Tibial artery (tissue), 4 donors: ENCODE measurements around the gene CRYL1.

Source experiments
- DNase-seq, 2 donors: peaks; one replicate each; pipeline ENCODE4 v3.0.0-alpha.2; 2019
- H3K27ac ChIP-seq, 2 donors: fragments of 200-600 bp; sonication (generic) in 1 of 2; 1 replicate in 1 of 2; 2 replicates in 1 of 2; pipeline ENCODE4 v1.5.1; 2018 to 2019; ENCODE audit warnings: mild to moderate bottlenecking in 1 of 2
- H3K27me3 ChIP-seq, 2 donors: fragments of 200-600 bp; sonication (generic) in 1 of 2; one replicate each; pipeline versions ENCODE4 v1.5.1 to v1.6.0; 2016 to 2019
- H3K36me3 ChIP-seq, 3 donors: fragments of 200-600 bp; sonication (generic) in 2 of 3; one replicate each; pipeline ENCODE4 v1.5.1; 2016 to 2019; ENCODE audit warnings: mild to moderate bottlenecking in 2 of 3
- H3K4me1 ChIP-seq, 4 donors: fragments of 200-600 bp; sonication (generic) in 2 of 4; 1 replicate in 3 of 4; 2 replicates in 1 of 4; pipeline ENCODE4 v1.5.1; 2016 to 2019
- H3K4me3 ChIP-seq, 2 donors: fragments of 200-600 bp; sonication (generic) in 1 of 2; 1 replicate in 1 of 2; 2 replicates in 1 of 2; pipeline ENCODE4 v1.5.1; 2018 to 2019; ENCODE audit warnings: mild to moderate bottlenecking in 2 of 2
- H3K9me3 ChIP-seq, 3 donors: fragments of 200-600 bp; sonication (generic) in 1 of 3; one replicate each; pipeline ENCODE4 v1.5.1; 2016 to 2019
- CTCF ChIP-seq, 2 experiments: fragments of 200-600 bp in 1 of 2; fragments of 450-650 bp in 1 of 2; IDR thresholded peaks; one replicate each; pipeline ENCODE4 v1.5.1; 2017 to 2019; ENCODE audit warnings: antibody characterized with exemption in 2 of 2, mild to moderate bottlenecking in 1 of 2, moderate library complexity in 1 of 2
- intact Hi-C: fragments of 100-400 bp; cut with DNase I; formaldehyde crosslinking; loops from one replicate; pipeline ENCODE4 v1.15.0; 2023; ENCODE audit warnings: low total_unique reads

CRYL1 gene

GRCh38 chr13:20415306-20415679 lies 110.4 kb downstream of the CRYL1 start:
- Histone ChIP-seq H3K27me3 (no peaks in the 10 kb centered on the region), H3K4me3 (no peak overlapping the region), H3K36me3 (no peaks in the 10 kb centered on the region), H3K4me1 (peaks cover 0 to 25% (median 13%) of the 10 kb centered on the region in 4 donors), H3K27ac (no peak overlapping the region), H3K9me3 (no peaks in the 10 kb centered on the region)
- intact Hi-C loops: no loop called here
- DNase-seq: no peak
- TF ChIP-seq CTCF (IDR thresholded peaks at IDR 0.05): no peak

- no peak for TF ChIP-seq CTCF (IDR thresholded peaks at IDR 0.05)
Measured at GRCh38 chr13:20414546-20415305, 110.9 kb downstream of the CRYL1 start.

DNA sequence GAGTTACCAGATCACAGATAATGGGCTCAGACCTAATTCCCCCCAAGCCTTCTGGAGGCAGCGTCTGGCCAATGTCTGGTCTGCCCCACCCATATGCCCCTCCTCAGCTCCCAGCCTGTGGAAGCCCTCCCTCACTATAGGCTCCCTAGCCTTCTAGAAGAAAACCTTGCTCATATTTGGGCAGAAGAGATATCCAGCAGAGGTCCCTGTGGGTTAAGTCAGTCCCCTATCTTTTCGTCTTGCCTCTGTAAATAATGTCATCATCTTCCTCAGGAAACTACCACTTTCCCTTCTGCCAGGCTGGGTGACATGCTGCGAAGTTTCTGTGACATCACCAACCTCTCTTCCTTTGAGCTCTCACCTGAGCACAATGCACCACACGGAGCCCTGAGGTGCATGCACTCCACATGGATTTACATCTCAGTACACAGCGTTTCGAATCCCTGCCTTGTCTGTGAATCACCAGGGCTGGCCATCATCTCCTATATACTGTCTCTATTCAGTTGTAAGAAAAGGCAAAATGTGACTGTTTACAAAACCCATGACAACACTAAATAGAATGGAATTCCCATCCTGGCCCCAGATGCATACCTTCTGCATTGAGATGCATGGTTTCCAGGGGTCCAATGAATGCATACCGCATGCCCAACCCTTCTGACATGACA lies 112.8 kb downstream of the CRYL1 start:
- no peaks in the 10 kb centered on the region for H3K27me3 ChIP-seq
- intact Hi-C loops: no loop called here
- no peak overlapping the region for H3K4me3 ChIP-seq
- no peak overlapping the region for H3K27ac ChIP-seq
- H3K36me3 ChIP-seq: no peaks in the 10 kb centered on the region
- H3K9me3 ChIP-seq: no peaks in the 10 kb centered on the region
- DNase-seq: no peak
- H3K4me1 ChIP-seq: peaks cover 0 to 14% (median 8%) of the 10 kb centered on the region in 4 donors
- TF ChIP-seq CTCF (IDR thresholded peaks at IDR 0.05): no peak

More at GRCh38 chr13:20414546-20415305, 110.9 kb downstream of the CRYL1 start:
- Histone ChIP-seq H3K27me3 (no peaks in the 10 kb centered on the region), H3K9me3 (no peaks in the 10 kb centered on the region), H3K4me1 (peaks cover 0 to 19% (median 9%) of the 10 kb centered on the region in 4 donors), H3K4me3 (no peak overlapping the region), H3K27ac (no peak overlapping the region), H3K36me3 (no peaks in the 10 kb centered on the region)
- intact Hi-C loops: no loop called here
- DNase-seq: no peak

- Histone ChIP-seq H3K36me3 (no peaks in the 10 kb centered on the region), H3K9me3 (no peaks in the 10 kb centered on the region), H3K4me3 (no peak overlapping the region), H3K27me3 (no peaks in the 10 kb centered on the region), H3K4me1 (peaks cover 0 to 11% (median 5%) of the 10 kb centered on the region in 4 donors), H3K27ac (no peak overlapping the region)
- DNase-seq: no peak
- no peak for TF ChIP-seq CTCF (IDR thresholded peaks at IDR 0.05)
- intact Hi-C loops: no loop called here
Measured at GRCh38 chr13:20411638-20412342, 113.9 kb downstream of the CRYL1 start.

- Histone ChIP-seq H3K27me3 (no peaks in the 10 kb centered on the region), H3K36me3 (no peaks in the 10 kb centered on the region), H3K9me3 (no peaks in the 10 kb centered on the region), H3K4me3 (no peak overlapping the region), H3K4me1 (no peaks in the 10 kb centered on the region), H3K27ac (no peak overlapping the region)
- TF ChIP-seq CTCF (IDR thresholded peaks at IDR 0.05): no peak
- intact Hi-C loops: no loop called here
- DNase-seq: no peak
Measured at GRCh38 chr13:20410726-20411125, 114.9 kb downstream of the CRYL1 start.
